HepG2 (cell line): ENCODE data around the gene MIDN. TPM values are rescaled to one million over a fixed set of nuclear protein-coding genes. Genes with fewer than 3 reads are reported as not detected.

ENCODE experiments used
- ATRX ChIP-seq: sonication (generic); formaldehyde crosslinking; IDR thresholded peaks from 2 replicates; pipeline ENCODE4 v1.4.0; 2020; ENCODE audit warnings: missing genetic modification reagents, borderline replicate concordance
- BATF2 ChIP-seq: sonication (generic); formaldehyde crosslinking; IDR thresholded peaks from 2 replicates; pipeline ENCODE4 v1.8.0; 2022; ENCODE audit warnings: mild to moderate bottlenecking, missing genetic modification reagents, moderate library complexity
- FOSL1 ChIP-seq: sonication (generic); formaldehyde crosslinking; IDR thresholded peaks from 2 replicates; pipeline ENCODE4 v1.9.0; 2021; ENCODE audit warnings: missing genetic modification reagents, borderline replicate concordance
- GABPB1 ChIP-seq: IDR thresholded peaks from 2 replicates; pipeline ENCODE4 v1.6.1; 2016; ENCODE audit warnings: mild to moderate bottlenecking, missing genetic modification reagents, moderate library complexity, missing compliant biosample characterization
- HOXD1 ChIP-seq: sonication (generic); formaldehyde crosslinking; IDR thresholded peaks from 2 replicates; pipeline ENCODE4 v1.5.0; 2020; ENCODE audit warnings: missing genetic modification reagents
- IKZF4 ChIP-seq: sonication (generic); formaldehyde crosslinking; IDR thresholded peaks from 2 replicates; pipeline ENCODE4 v1.5.1; 2020; ENCODE audit warnings: borderline replicate concordance, mild to moderate bottlenecking, low read depth, missing genetic modification reagents; ENCODE audit errors: not compliant biosample characterization
- MBNL3 ChIP-seq: fragments of 250-450 bp; sonication (Bioruptor Pico); conservative IDR thresholded peaks from 2 replicates; pipeline ENCODE4 v1.8.0; 2022; ENCODE audit warnings: mild to moderate bottlenecking, inconsistent platforms
- MED8 ChIP-seq: sonication (generic); formaldehyde crosslinking; IDR thresholded peaks from 2 replicates; pipeline ENCODE4 v1.8.1; 2023; ENCODE audit warnings: mild to moderate bottlenecking, missing genetic modification reagents; ENCODE audit not compliant: insufficient replicate concordance
- SAP130 ChIP-seq: IDR thresholded peaks from 2 replicates; pipeline ENCODE4 v1.6.1; 2016; ENCODE audit warnings: low read depth
- SIN3A ChIP-seq: IDR thresholded peaks from 2 replicates; pipeline ENCODE4 v1.6.1; 2011; ENCODE audit warnings: low read depth, mild to moderate bottlenecking, control low read depth, low read length, borderline replicate concordance
- SKIL ChIP-seq: sonication (generic); formaldehyde crosslinking; IDR thresholded peaks from 2 replicates; pipeline ENCODE4 v1.8.0; 2022; ENCODE audit warnings: missing genetic modification reagents, mild to moderate bottlenecking, moderate library complexity, borderline replicate concordance
- SP4 ChIP-seq: sonication (generic); formaldehyde crosslinking; IDR thresholded peaks from 2 replicates; pipeline ENCODE4 v1.8.1; 2023; ENCODE audit warnings: mild to moderate bottlenecking, missing genetic modification reagents
- THAP11 ChIP-seq: IDR thresholded peaks from 2 replicates; pipeline ENCODE4 v1.6.1; 2016; ENCODE audit warnings: missing biosample characterization, missing genetic modification reagents
- U2AF2 ChIP-seq: fragments of 200-400 bp; formaldehyde crosslinking; IDR thresholded peaks from 2 replicates; pipeline ENCODE4 v1.6.1; 2017; ENCODE audit warnings: low read depth, mild to moderate bottlenecking, low read length
- XBP1 ChIP-seq: sonication (generic); formaldehyde crosslinking; IDR thresholded peaks from 2 replicates; pipeline ENCODE4 v1.5.0; 2020; ENCODE audit warnings: missing genetic modification reagents
- YEATS2 ChIP-seq: sonication (generic); formaldehyde crosslinking; IDR thresholded peaks from 2 replicates; pipeline ENCODE4 v1.4.0; 2020; ENCODE audit warnings: missing genetic modification reagents, borderline replicate concordance
- ZFY ChIP-seq: sonication (generic); formaldehyde crosslinking; IDR thresholded peaks from 2 replicates; pipeline ENCODE4 v1.4.0; 2020; ENCODE audit warnings: missing genetic modification reagents
- ZFYVE20 ChIP-seq: sonication (generic); formaldehyde crosslinking; IDR thresholded peaks from 2 replicates; pipeline ENCODE4 v1.8.0; 2023; ENCODE audit warnings: low read depth, mild to moderate bottlenecking, moderate library complexity, missing genetic modification reagents, borderline replicate concordance
- ZNF121 ChIP-seq: sonication (generic); formaldehyde crosslinking; IDR thresholded peaks from 2 replicates; pipeline ENCODE4 v1.5.0; 2020; ENCODE audit warnings: mild to moderate bottlenecking, missing genetic modification reagents
- ZNF20 ChIP-seq: sonication (generic); formaldehyde crosslinking; IDR thresholded peaks from 2 replicates; pipeline ENCODE4 v1.4.0; 2020; ENCODE audit warnings: mild to moderate bottlenecking, moderate library complexity, missing genetic modification reagents
- ZNF235 ChIP-seq: sonication (generic); formaldehyde crosslinking; IDR thresholded peaks from 2 replicates; pipeline ENCODE4 v1.8.1; 2023; ENCODE audit warnings: mild to moderate bottlenecking, missing genetic modification reagents, borderline replicate concordance
- ZNF574 ChIP-seq: sonication (generic); formaldehyde crosslinking; IDR thresholded peaks from 2 replicates; pipeline ENCODE4 v1.4.0; 2020; ENCODE audit warnings: missing genetic modification reagents
- ZNF607 ChIP-seq: sonication (generic); formaldehyde crosslinking; IDR thresholded peaks from 2 replicates; pipeline ENCODE4 v1.5.1; 2020; ENCODE audit warnings: missing genetic modification reagents, mild to moderate bottlenecking, borderline replicate concordance
- polyA plus RNA-seq, 8 experiments: library from polyadenylated mRNA; depleted of rRNA in 3 of 8; stranded (reverse) in 7 of 8; unstranded in 1 of 8; fragments of >200 nt; fragmentation: Illumina TruSeq in 4 of 8; extraction: Trizol in 4 of 8; gene quantifications; 2 replicates each; pipeline versions ENCODE4 v1.2.1 to v1.2.3, GENCODE V29; 2011 to 2016; ENCODE audit warnings: low read depth in 4 of 8, missing spikeins in 1 of 8, mixed read lengths in 1 of 8; ENCODE audit not compliant: insufficient read depth in 1 of 8
- total RNA-seq, 5 experiments: library from RNA; depleted of rRNA; stranded (reverse); fragments of >200 nt; fragmentation: Illumina TruSeq; extraction: Trizol; gene quantifications; 2 replicates each; pipeline ENCODE4 v1.2.3, GENCODE V29; 2016; ENCODE audit warnings: low read depth in 1 of 5
- TF ChIP-seq, protein P1 (sequence below): conservative IDR thresholded peaks from 2 replicates; pipeline ENCODE4 v1.6.1; 2018; ENCODE audit warnings: missing genetic modification reagents

Gene MIDN
- total and polyA plus RNA-seq, 2 of the 13 experiments (the other 11 are each of a cell fraction or from before 2014, with no cell fraction given) = 8.4 to 18.0 TPM

GRCh38 chr19:1248786-1249297, 459 bp downstream of the MIDN start (continued):
- TF ChIP-seq SKIL (CRISPR knock-in tag) (no peak), ZNF574 (CRISPR knock-in tag) (no peak), ZNF121 (CRISPR knock-in tag) (peak; percentile 56; the same call in 1 of the 2 replicates), BATF2 (CRISPR knock-in tag) (0 out of 2 replicates have a peak, but pooled peaks have one; percentile 0), FOSL1 (CRISPR knock-in tag) (no peak), IKZF4 (CRISPR knock-in tag) (no peak), ATRX (CRISPR knock-in tag) (no peak), ZFYVE20 (CRISPR knock-in tag) (no peak), ZNF607 (CRISPR knock-in tag) (no peak), ZFY (CRISPR knock-in tag) (no peak; the same call in 1 of the 2 replicates), ZNF235 (CRISPR knock-in tag) (no peak), HOXD1 (CRISPR knock-in tag) (no peak), U2AF2 (no peak), GABPB1 (CRISPR knock-in tag) (no peak), XBP1 (CRISPR knock-in tag) (no peak), SAP130 (CRISPR knock-in tag) (peak; percentile 16), SP4 (peak; percentile 30; the same call in 1 of the 2 replicates), THAP11 (no peak), SIN3A (no peak), ZNF20 (CRISPR knock-in tag) (0 out of 2 replicates have a peak, but pooled peaks have one; percentile 12), MBNL3 (CRISPR knock-in tag) (no peak), MED8 (CRISPR knock-in tag) (no peak), YEATS2 (CRISPR knock-in tag) (no peak)
- TF ChIP-seq, protein P1, sequence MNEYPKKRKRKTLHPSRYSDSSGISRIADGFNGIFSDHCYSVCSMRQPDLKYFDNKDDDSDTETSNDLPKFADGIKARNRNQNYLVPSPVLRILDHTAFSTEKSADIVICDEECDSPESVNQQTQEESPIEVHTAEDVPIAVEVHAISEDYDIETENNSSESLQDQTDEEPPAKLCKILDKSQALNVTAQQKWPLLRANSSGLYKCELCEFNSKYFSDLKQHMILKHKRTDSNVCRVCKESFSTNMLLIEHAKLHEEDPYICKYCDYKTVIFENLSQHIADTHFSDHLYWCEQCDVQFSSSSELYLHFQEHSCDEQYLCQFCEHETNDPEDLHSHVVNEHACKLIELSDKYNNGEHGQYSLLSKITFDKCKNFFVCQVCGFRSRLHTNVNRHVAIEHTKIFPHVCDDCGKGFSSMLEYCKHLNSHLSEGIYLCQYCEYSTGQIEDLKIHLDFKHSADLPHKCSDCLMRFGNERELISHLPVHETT = 0 out of 2 replicates have a peak, but pooled peaks have one; percentile 4
